B cell (primary cell): ENCODE data around the gene GPR158. TPM values are rescaled to one million over a fixed set of nuclear protein-coding genes. Genes with fewer than 3 reads are reported as not detected.

Experiments used
- ATAC-seq: fragments of 200-7000 bp; cut with Tn5 transposase; one replicate; pipeline ENCODE4 v1.10.0; 2021; ENCODE audit warnings: low read depth, mild to moderate bottlenecking, moderate number of reproducible peaks, moderate library complexity
- CTCF ChIA-PET: fragments of 350-600 bp; sonication (Branson Sonifier 250); formaldehyde crosslinking; loops from one replicate; lab custom pipeline; 2021; ENCODE audit warnings: antibody characterized with exemption, inconsistent platforms; lab: Charles Lee
- POLR2A ChIA-PET: fragments of 350-600 bp; sonication (Branson Sonifier 250); formaldehyde crosslinking; loops from one replicate; lab custom pipeline; 2021; ENCODE audit warnings: antibody characterized with exemption; lab: Charles Lee
- DNase-seq: peaks from one replicate; pipeline ENCODE4 v3.0.0; 2013
- H2AFZ ChIP-seq: 2 replicates; pipeline ENCODE4 v1.6.1; 2012; ENCODE audit warnings: mild to moderate bottlenecking, low read depth, low read length; ENCODE audit not compliant: insufficient read depth, poor library complexity, severe bottlenecking
- H3K27ac ChIP-seq, 2 donors: 1 replicate in 1 of 2; 2 replicates in 1 of 2; pipeline ENCODE4 v1.5.1; 2012 to 2013; ENCODE audit warnings: low read length in 2 of 2, mild to moderate bottlenecking in 2 of 2, moderate library complexity in 1 of 2
- H3K27me3 ChIP-seq, 4 experiments: fragments of 200-600 bp in 1 of 4; sonication (generic) in 1 of 4; replicated peaks in 1 of 4; 1 replicate in 2 of 4; 2 replicates in 2 of 4; pipeline versions ENCODE4 v1.6.1 to v1.7.0; 2013 to 2016; ENCODE audit warnings: low read length in 3 of 4, mild to moderate bottlenecking in 2 of 4, mixed read lengths in 1 of 4, moderate library complexity in 1 of 4; ENCODE audit not compliant: insufficient read depth in 4 of 4, control insufficient read depth in 3 of 4; ENCODE audit errors: control extremely low read depth in 1 of 4
- H3K36me3 ChIP-seq, 2 experiments: replicated peaks in 1 of 2; 1 replicate in 1 of 2; 2 replicates in 1 of 2; pipeline versions ENCODE4 v1.6.1 to v1.7.1; 2013; ENCODE audit warnings: low read length in 1 of 2; ENCODE audit not compliant: insufficient read depth in 2 of 2, control insufficient read depth in 1 of 2; ENCODE audit errors: control extremely low read depth in 1 of 2, extremely low read depth in 1 of 2
- H3K4me1 ChIP-seq, 2 donors: fragments of 200-600 bp in 1 of 2; sonication (generic) in 1 of 2; 1 replicate in 1 of 2; 2 replicates in 1 of 2; pipeline versions ENCODE4 v1.5.1 to v1.6.1; 2013 to 2017; ENCODE audit warnings: low read length in 2 of 2; ENCODE audit not compliant: control insufficient read depth in 2 of 2, insufficient read depth in 2 of 2
- H3K4me2 ChIP-seq: replicated peaks from 2 replicates; pipeline ENCODE3; 2012; ENCODE audit warnings: mild to moderate bottlenecking, low read depth, low read length; ENCODE audit not compliant: poor library complexity, severe bottlenecking
- H3K4me3 ChIP-seq, 5 experiments: fragments of 200-600 bp in 1 of 5; sonication (generic) in 1 of 5; 1 replicate in 3 of 5; 2 replicates in 2 of 5; pipeline versions ENCODE4 v1.5.1 to v1.7.0; 2011 to 2016; ENCODE audit warnings: low read length in 4 of 5, mild to moderate bottlenecking in 4 of 5, low read depth in 2 of 5, control low read depth in 1 of 5, moderate library complexity in 1 of 5; ENCODE audit not compliant: insufficient read depth in 1 of 5; ENCODE audit errors: control extremely low read depth in 1 of 5, extremely low read depth in 1 of 5
- H3K79me2 ChIP-seq: fragments of 200-600 bp; sonication (generic); one replicate; pipeline ENCODE4 v1.6.0; 2016; ENCODE audit warnings: low read length; ENCODE audit not compliant: control insufficient read depth, insufficient read depth
- H3K9ac ChIP-seq: fragments of 200-600 bp; sonication (generic); 2 replicates; pipeline ENCODE4 v1.6.1; 2017; ENCODE audit warnings: mild to moderate bottlenecking, low read length, moderate library complexity
- H3K9me3 ChIP-seq, 3 donors: one replicate each; pipeline versions ENCODE4 v1.6.1 to v1.7.1; 2013; ENCODE audit warnings: low read length in 2 of 3; ENCODE audit not compliant: control insufficient read depth in 2 of 3, insufficient read depth in 1 of 3; ENCODE audit errors: control extremely low read depth in 1 of 3
- H4K20me1 ChIP-seq: 2 replicates; pipeline ENCODE4 v1.6.0; 2012; ENCODE audit warnings: mild to moderate bottlenecking, low read length; ENCODE audit not compliant: insufficient read depth, control insufficient read depth, poor library complexity, severe bottlenecking
- H3K27ac Mint-ChIP-seq: one replicate; pipeline ENCODE4 v1.8.0; 2021; ENCODE audit warnings: mixed read lengths
- H3K27me3 Mint-ChIP-seq: one replicate; pipeline ENCODE4 v1.8.0; 2021; ENCODE audit warnings: mixed read lengths
- H3K4me1 Mint-ChIP-seq: one replicate; pipeline ENCODE4 v1.8.0; 2021; ENCODE audit warnings: mixed read lengths
- H3K4me3 Mint-ChIP-seq: one replicate; pipeline ENCODE4 v1.8.0; 2021; ENCODE audit warnings: mixed read lengths
- H3K9me3 Mint-ChIP-seq: one replicate; pipeline ENCODE4 v1.8.0; 2022; ENCODE audit warnings: mixed read lengths; ENCODE audit not compliant: insufficient read depth
- EZH2 ChIP-seq: IDR thresholded peaks from 2 replicates; pipeline ENCODE4 v1.6.1; 2012; ENCODE audit warnings: borderline replicate concordance, low read depth, mild to moderate bottlenecking, moderate library complexity, low read length; ENCODE audit not compliant: insufficient read depth, poor library complexity, severe bottlenecking
- WGBS: methylation state at CpG from one replicate; pipeline ENCODE4 v1.1.5; 2013; ENCODE audit warnings: missing lambda C conversion rate; ENCODE audit not compliant: insufficient coverage; 5-methylcytosine and 5-hydroxymethylcytosine counted together
- intact Hi-C: fragments of 100-400 bp; cut with micrococcal nuclease; formaldehyde crosslinking; loops from one replicate; pipeline ENCODE4 v1.10.0; 2022
- polyA plus RNA-seq: library from polyadenylated mRNA; depleted of rRNA; stranded (reverse); fragments of >200 nt; gene quantifications from 2 replicates; pipeline ENCODE4 v1.2.3, GENCODE V29; 2012
- small RNA-seq: library from RNA; depleted of rRNA; stranded (forward); fragments of <200 nt; gene quantifications from one replicate; pipeline ENCODE3, GENCODE V24; 2012; ENCODE audit warnings: low replicate concordance, low read depth; ENCODE audit not compliant: insufficient read length
- total RNA-seq, 2 donors: library from RNA; stranded (reverse); fragments of 120-200 nt in 1 of 2; gene quantifications; 1 replicate in 1 of 2; 2 replicates in 1 of 2; pipeline versions ENCODE4 v1.2.3 to v1.2.4, GENCODE V29; 2013 to 2022
- TF ChIP-seq, protein P1 (sequence below): fragments of 200-600 bp; IDR thresholded peaks from one replicate; pipeline ENCODE4 v1.8.0; 2022; ENCODE audit warnings: antibody characterized with exemption, mild to moderate bottlenecking

Gene GPR158
- total and polyA plus RNA-seq, 2 donors (not counting 1 experiment from before 2014, with no cell fraction given): not detected

DNA sequence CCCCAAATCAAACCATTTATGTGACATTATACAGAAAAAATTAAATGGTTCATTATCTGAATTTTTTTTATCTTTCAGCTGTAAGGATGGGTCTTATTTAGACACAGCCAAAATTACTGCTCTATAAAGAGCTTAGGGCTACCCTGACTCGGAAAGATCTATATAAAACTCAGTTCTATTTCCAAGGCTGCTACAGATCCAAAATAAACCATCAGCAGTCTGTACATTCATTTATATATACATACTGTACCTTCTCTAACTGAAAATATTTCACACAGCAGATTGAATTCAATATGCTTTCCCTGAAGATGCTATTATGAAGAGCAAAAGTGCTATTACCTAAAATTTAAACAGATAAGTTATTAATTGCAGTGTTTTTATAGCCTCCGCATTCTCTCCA is 471.6 kb downstream of the GPR158 start:
- ATAC-seq (no peak), DNase-seq (no peak)
- Histone ChIP-seq H3K36me3 (no peaks in the 10 kb centered on the region), H3K4me1 (peaks cover 0 to 3% of the 10 kb centered on the region in 2 donors), H3K9ac (no peak overlapping the region), H2AFZ (no peak overlapping the region), H3K79me2 (no peaks in the 10 kb centered on the region), H3K27ac (no peak overlapping the region), H3K27me3 (peaks cover 0 to 3% (median 0%) of the 10 kb centered on the region in 4 experiments), H3K9me3 (no peaks in the 10 kb centered on the region), H3K4me3 (no peak overlapping the region), H4K20me1 (no peaks in the 10 kb centered on the region), H3K4me2 (no peak overlapping the region)
- no peak overlapping the region for H3K27ac Mint-ChIP-seq
- no CpG with 5 or more reads among the region's 2 CpGs for WGBS
- H3K4me1 Mint-ChIP-seq: peaks cover 7% of the 10 kb centered on the region
- H3K4me3 Mint-ChIP-seq: no peak overlapping the region
- TF ChIP-seq EZH2: no peak
- TF ChIP-seq, protein P1, sequence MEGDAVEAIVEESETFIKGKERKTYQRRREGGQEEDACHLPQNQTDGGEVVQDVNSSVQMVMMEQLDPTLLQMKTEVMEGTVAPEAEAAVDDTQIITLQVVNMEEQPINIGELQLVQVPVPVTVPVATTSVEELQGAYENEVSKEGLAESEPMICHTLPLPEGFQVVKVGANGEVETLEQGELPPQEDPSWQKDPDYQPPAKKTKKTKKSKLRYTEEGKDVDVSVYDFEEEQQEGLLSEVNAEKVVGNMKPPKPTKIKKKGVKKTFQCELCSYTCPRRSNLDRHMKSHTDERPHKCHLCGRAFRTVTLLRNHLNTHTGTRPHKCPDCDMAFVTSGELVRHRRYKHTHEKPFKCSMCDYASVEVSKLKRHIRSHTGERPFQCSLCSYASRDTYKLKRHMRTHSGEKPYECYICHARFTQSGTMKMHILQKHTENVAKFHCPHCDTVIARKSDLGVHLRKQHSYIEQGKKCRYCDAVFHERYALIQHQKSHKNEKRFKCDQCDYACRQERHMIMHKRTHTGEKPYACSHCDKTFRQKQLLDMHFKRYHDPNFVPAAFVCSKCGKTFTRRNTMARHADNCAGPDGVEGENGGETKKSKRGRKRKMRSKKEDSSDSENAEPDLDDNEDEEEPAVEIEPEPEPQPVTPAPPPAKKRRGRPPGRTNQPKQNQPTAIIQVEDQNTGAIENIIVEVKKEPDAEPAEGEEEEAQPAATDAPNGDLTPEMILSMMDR: no peak
- no peaks in the 10 kb centered on the region for H3K9me3 Mint-ChIP-seq
- CTCF ChIA-PET: no interaction called here
- POLR2A ChIA-PET: no interaction called here
- H3K27me3 Mint-ChIP-seq: peaks cover 4% of the 10 kb centered on the region
- intact Hi-C loops: no loop called here

DNA sequence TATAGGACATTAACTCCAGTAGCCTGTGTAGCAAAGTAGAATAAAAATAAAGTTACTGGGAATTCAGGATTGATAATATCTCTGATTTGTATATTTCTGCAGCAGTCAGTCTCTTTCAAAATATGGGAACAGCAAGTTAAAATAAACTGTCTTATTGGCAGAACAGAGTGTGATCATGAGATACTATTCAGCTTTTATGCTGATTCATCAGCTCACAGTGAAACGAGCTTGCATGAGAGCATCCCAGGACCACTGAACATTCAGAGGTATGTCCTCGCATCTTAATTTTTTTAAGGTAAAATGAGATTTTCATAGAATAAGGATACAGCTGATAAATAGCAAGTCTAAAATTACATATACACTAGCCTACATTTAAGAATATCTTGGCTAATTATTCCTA is 476.7 kb downstream of the GPR158 start:
- ATAC-seq: no peak
- H3K9me3 ChIP-seq: no peaks in the 10 kb centered on the region
- CTCF ChIA-PET: no interaction called here

More for the DNA sequence above, 476.7 kb downstream of the GPR158 start:
- H3K27me3 Mint-ChIP-seq: peaks cover 13% of the 10 kb centered on the region
- intact Hi-C loops: no loop called here
- Histone ChIP-seq H2AFZ (no peak overlapping the region), H3K36me3 (no peaks in the 10 kb centered on the region), H3K4me2 (no peak overlapping the region), H3K4me1 (peaks cover 0 to 5% of the 10 kb centered on the region in 2 donors), H3K9ac (no peak overlapping the region), H4K20me1 (no peaks in the 10 kb centered on the region), H3K4me3 (no peak overlapping the region), H3K27ac (no peak overlapping the region), H3K27me3 (peaks cover 0 to 3% (median 0%) of the 10 kb centered on the region in 4 experiments), H3K79me2 (no peaks in the 10 kb centered on the region)
- DNase-seq: no peak
- no peak overlapping the region for H3K4me3 Mint-ChIP-seq
- no peaks in the 10 kb centered on the region for H3K9me3 Mint-ChIP-seq
- H3K27ac Mint-ChIP-seq: no peak overlapping the region
- TF ChIP-seq, protein P1: no peak
- no peak for TF ChIP-seq EZH2
- POLR2A ChIA-PET: no interaction called here
- H3K4me1 Mint-ChIP-seq: peaks cover 13% of the 10 kb centered on the region
- WGBS: no CpG with 5 or more reads among the region's 2 CpGs

Small RNA genes lying within 50 kb of the gene (small RNA-seq; reads per million reads assigned to genes)
- gene RN7SKP220: not detected

Other genes with a start within 250 kb of the GPR158 start
- gene PRTFDC1, start 222.4 kb upstream of the GPR158 start, total RNA-seq: not detected in 2 replicates
- 0.22 and 0.63 TPM in 2 replicates for gene PRTFDC1, start 222.4 kb upstream of the GPR158 start, polyA plus RNA-seq
- gene ENKUR, start 158.8 kb upstream of the GPR158 start, total RNA-seq: not detected in 2 replicates
- not detected in 2 replicates for gene ENKUR, start 158.8 kb upstream of the GPR158 start, polyA plus RNA-seq
- 4.3 and 4.9 TPM in 2 replicates for gene THNSL1, start 158.4 kb upstream of the GPR158 start, total RNA-seq
- 0.62 and 0.72 TPM in 2 replicates for gene THNSL1, start 158.4 kb upstream of the GPR158 start, polyA plus RNA-seq